Upper lobe of right lung (tissue), 1 donor: ENCODE data around the gene HDAC9. TPM values are rescaled to one million over a fixed set of nuclear protein-coding genes. Genes with fewer than 3 reads are reported as not detected.

ENCODE experiments used
- ATAC-seq: fragments of 200-7000 bp; cut with Tn5 transposase; one replicate; pipeline ENCODE4 v1.9.1; 2020; ENCODE audit warnings: mild to moderate bottlenecking, moderate library complexity
- DNase-seq: peaks from one replicate; pipeline ENCODE4 v3.0.0-alpha.2; 2020
- H3K27ac ChIP-seq: fragments of 200-600 bp; one replicate; pipeline ENCODE4 v1.8.0; 2022
- H3K27me3 ChIP-seq: fragments of 200-600 bp; one replicate; pipeline ENCODE4 v1.8.0; 2022; ENCODE audit warnings: mild to moderate bottlenecking
- H3K36me3 ChIP-seq: fragments of 200-600 bp; one replicate; pipeline ENCODE4 v1.8.0; 2022
- H3K4me1 ChIP-seq: fragments of 200-600 bp; one replicate; pipeline ENCODE4 v1.8.0; 2022
- H3K4me3 ChIP-seq: fragments of 200-600 bp; one replicate; pipeline ENCODE4 v1.8.0; 2022; ENCODE audit warnings: mild to moderate bottlenecking
- H3K9me3 ChIP-seq: fragments of 200-600 bp; one replicate; pipeline ENCODE4 v1.8.0; 2022
- CTCF ChIP-seq: fragments of 200-600 bp; IDR thresholded peaks from one replicate; pipeline ENCODE4 v1.8.0; 2022; ENCODE audit warnings: antibody characterized with exemption
- intact Hi-C: fragments of 100-400 bp; cut with DNase I; formaldehyde crosslinking; loops from one replicate; pipeline ENCODE4 v1.11.0; 2022
- total RNA-seq: library from RNA; stranded (reverse); fragmentation: NEBNext Ultra II Directional; extraction: Animal tissue kit (Norgen Biotek cat#: 25700); gene quantifications from one replicate; pipeline ENCODE4 v1.2.1, GENCODE V29; 2021
- donor health status: DM: no; HTN: yes; CAD: no; lungs with severe emphysema.

Gene HDAC9
- total RNA-seq, 1 donor from 2014 or later: 52.4 TPM

- intact Hi-C loops: no loop called here
- TF ChIP-seq CTCF: no peak
- ATAC-seq (no peak), DNase-seq (no peak)
- Histone ChIP-seq H3K27me3 (no peaks in the 10 kb centered on the region), H3K9me3 (no peaks in the 10 kb centered on the region), H3K4me3 (no peak overlapping the region), H3K36me3 (no peaks in the 10 kb centered on the region), H3K4me1 (no peaks in the 10 kb centered on the region), H3K27ac (no peak overlapping the region)
Observed at GRCh38 chr7:18593602-18594279, 98.2 kb downstream of the HDAC9 start.

GRCh38 chr7:18597754-18598153, 102.2 kb downstream of the HDAC9 start:
- intact Hi-C loops: no loop called here
- Histone ChIP-seq H3K27me3 (no peaks in the 10 kb centered on the region), H3K9me3 (no peaks in the 10 kb centered on the region), H3K4me3 (no peak overlapping the region), H3K4me1 (no peaks in the 10 kb centered on the region), H3K36me3 (no peaks in the 10 kb centered on the region), H3K27ac (no peak overlapping the region)
- ATAC-seq: no peak
- DNase-seq: no peak
- no peak for TF ChIP-seq CTCF

GRCh38 chr7:18607025-18607424, 111.5 kb downstream of the HDAC9 start:
- H3K4me3 ChIP-seq: no peak overlapping the region
- intact Hi-C loops: no loop called here
- TF ChIP-seq CTCF: no peak
- DNase-seq: no peak
- H3K9me3 ChIP-seq: peaks cover 8% of the 10 kb centered on the region
- H3K27me3 ChIP-seq: no peaks in the 10 kb centered on the region
- H3K36me3 ChIP-seq: no peaks in the 10 kb centered on the region
- no peak for ATAC-seq
- no peak overlapping the region for H3K27ac ChIP-seq
- no peaks in the 10 kb centered on the region for H3K4me1 ChIP-seq

- Histone ChIP-seq H3K4me3 (no peak overlapping the region), H3K27me3 (no peaks in the 10 kb centered on the region), H3K4me1 (no peaks in the 10 kb centered on the region), H3K36me3 (no peaks in the 10 kb centered on the region), H3K27ac (no peak overlapping the region), H3K9me3 (peaks cover under 1% of the 10 kb centered on the region)
- intact Hi-C loops: no loop called here
- peak; percentile 52 for TF ChIP-seq CTCF
- ATAC-seq (peak; percentile 60), DNase-seq (no peak)
Observed at GRCh38 chr7:18610331-18610948, 114.9 kb downstream of the HDAC9 start.

- no peak overlapping the region for H3K27ac ChIP-seq
- H3K27me3 ChIP-seq: no peaks in the 10 kb centered on the region
- intact Hi-C loops: no loop called here
- no peaks in the 10 kb centered on the region for H3K36me3 ChIP-seq
- no peaks in the 10 kb centered on the region for H3K9me3 ChIP-seq
- no peak for DNase-seq
- H3K4me1 ChIP-seq: no peaks in the 10 kb centered on the region
- TF ChIP-seq CTCF: no peak
- H3K4me3 ChIP-seq: no peak overlapping the region
- ATAC-seq: no peak
Observed at GRCh38 chr7:18614841-18615240, 119.3 kb downstream of the HDAC9 start.
